ENCODE data around the gene C17orf100. TPM values are rescaled to one million over a fixed set of nuclear protein-coding genes. Genes with fewer than 3 reads are reported as not detected.

The C17orf100 gene
- total RNA-seq, 2 donors from 2014 or later, result not detected

DNA sequence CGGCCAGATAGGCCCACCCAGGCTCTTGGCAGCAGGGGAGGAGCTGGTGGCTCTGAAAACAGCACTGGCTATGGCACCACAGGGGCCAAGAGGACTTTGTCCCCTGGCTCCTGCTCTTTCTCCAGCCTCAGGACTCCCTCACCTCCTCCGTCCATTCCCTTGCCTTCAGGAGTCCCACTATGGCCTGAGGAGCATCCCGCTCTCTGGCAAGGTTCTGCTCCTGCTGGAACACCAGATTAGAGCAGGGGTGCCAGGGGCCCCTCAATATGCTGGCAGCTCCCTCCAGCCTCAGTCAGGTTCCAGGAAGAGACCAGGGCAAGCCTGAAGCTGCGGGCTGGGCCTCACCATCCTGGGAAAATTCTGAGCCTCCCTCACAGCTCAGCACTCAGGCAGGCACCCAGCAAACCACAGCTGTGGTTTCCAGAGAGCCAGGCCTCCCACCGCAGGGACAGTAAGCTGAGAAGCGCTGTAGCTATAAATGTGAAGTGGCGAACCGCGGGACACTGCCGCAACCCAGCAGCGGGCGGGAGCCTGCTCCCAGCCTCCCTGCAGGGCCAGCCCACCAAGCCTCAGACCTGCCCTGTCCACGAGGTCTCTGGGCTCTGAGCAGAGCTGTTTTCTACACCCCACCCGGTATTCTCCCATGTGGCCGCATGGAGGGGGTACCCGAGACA lies 25.7 kb downstream of the C17orf100 start:
- no peak for DNase-seq (ENCODE audit: low spot score)
- Histone ChIP-seq H3K4me1 (ENCODE audit: control insufficient read depth in 1 of 2, low read depth in 2 of 2) (no peaks in the 10 kb centered on the region), H3K27ac (no peak overlapping the region), H3K9me3 (no peaks in the 10 kb centered on the region), H3K4me3 (no peak overlapping the region), H3K27me3 (replicated peaks; ENCODE audit: insufficient read depth) (no peaks in the 10 kb centered on the region), H3K36me3 (no peaks in the 10 kb centered on the region)
- TF ChIP-seq, protein P1, sequence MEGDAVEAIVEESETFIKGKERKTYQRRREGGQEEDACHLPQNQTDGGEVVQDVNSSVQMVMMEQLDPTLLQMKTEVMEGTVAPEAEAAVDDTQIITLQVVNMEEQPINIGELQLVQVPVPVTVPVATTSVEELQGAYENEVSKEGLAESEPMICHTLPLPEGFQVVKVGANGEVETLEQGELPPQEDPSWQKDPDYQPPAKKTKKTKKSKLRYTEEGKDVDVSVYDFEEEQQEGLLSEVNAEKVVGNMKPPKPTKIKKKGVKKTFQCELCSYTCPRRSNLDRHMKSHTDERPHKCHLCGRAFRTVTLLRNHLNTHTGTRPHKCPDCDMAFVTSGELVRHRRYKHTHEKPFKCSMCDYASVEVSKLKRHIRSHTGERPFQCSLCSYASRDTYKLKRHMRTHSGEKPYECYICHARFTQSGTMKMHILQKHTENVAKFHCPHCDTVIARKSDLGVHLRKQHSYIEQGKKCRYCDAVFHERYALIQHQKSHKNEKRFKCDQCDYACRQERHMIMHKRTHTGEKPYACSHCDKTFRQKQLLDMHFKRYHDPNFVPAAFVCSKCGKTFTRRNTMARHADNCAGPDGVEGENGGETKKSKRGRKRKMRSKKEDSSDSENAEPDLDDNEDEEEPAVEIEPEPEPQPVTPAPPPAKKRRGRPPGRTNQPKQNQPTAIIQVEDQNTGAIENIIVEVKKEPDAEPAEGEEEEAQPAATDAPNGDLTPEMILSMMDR (IDR thresholded peaks at IDR 0.05), result no peak
- no peak for ATAC-seq (ENCODE audit: insufficient number of reproducible peaks, low FRiP score, low read depth)

DNA sequence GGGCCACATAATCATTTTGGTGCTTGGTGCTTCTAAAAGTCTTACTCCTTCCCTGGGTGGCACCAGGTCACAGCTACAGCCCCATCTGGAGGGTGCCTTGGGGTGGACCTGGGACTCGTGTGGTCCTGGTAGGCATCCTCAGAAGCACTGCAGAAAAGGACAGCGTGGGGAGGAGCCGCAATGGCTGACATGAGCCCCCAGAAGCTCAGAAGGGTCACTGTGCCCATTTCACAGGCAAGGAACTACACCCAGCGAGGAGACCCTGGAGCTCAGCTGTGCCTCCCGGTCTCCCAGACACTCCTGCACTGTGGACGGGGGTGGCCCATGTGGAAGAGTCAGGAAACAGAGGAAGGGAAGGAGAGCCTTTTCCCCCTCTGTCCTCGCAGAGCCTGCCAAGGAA lies 26.4 kb downstream of the C17orf100 start:
- Histone ChIP-seq H3K27ac (no peak overlapping the region), H3K36me3 (no peaks in the 10 kb centered on the region), H3K4me1 (ENCODE audit: control insufficient read depth in 1 of 2, low read depth in 2 of 2) (no peaks in the 10 kb centered on the region), H3K27me3 (replicated peaks; ENCODE audit: insufficient read depth) (no peaks in the 10 kb centered on the region), H3K4me3 (no peak overlapping the region), H3K9me3 (no peaks in the 10 kb centered on the region)
- DNase-seq (ENCODE audit: low spot score) (no peak), ATAC-seq (ENCODE audit: insufficient number of reproducible peaks, low FRiP score, low read depth) (no peak)
- TF ChIP-seq, protein P1 (IDR thresholded peaks at IDR 0.05), result no peak

DNA sequence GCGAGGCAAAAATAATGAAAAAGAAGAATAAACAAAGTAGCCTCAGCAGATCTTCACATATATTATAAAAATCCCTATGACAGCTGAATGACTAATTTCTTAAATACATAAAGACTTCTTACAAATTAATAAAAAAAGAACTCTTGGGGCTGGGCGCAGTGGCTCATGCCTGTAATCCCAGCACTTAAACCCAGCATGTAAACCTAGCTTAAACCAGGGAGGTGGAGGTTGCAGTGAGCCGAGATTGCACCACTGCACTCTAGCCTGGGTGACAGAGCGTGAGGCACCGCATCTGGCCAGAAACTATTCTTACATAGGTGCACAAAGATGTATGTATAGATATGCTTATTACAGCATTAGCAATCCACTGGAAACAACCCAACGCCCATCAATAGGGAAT lies 27.7 kb downstream of the C17orf100 start:
- Histone ChIP-seq H3K4me3 (no peak overlapping the region), H3K27me3 (replicated peaks; ENCODE audit: insufficient read depth) (no peaks in the 10 kb centered on the region), H3K9me3 (no peaks in the 10 kb centered on the region), H3K4me1 (ENCODE audit: control insufficient read depth in 1 of 2, low read depth in 2 of 2) (no peaks in the 10 kb centered on the region), H3K27ac (no peak overlapping the region), H3K36me3 (no peaks in the 10 kb centered on the region)
- TF ChIP-seq, protein P1 (IDR thresholded peaks at IDR 0.05), result no peak
- ATAC-seq (ENCODE audit: insufficient number of reproducible peaks, low FRiP score, low read depth) (no peak), DNase-seq (ENCODE audit: low spot score) (no peak)

DNA sequence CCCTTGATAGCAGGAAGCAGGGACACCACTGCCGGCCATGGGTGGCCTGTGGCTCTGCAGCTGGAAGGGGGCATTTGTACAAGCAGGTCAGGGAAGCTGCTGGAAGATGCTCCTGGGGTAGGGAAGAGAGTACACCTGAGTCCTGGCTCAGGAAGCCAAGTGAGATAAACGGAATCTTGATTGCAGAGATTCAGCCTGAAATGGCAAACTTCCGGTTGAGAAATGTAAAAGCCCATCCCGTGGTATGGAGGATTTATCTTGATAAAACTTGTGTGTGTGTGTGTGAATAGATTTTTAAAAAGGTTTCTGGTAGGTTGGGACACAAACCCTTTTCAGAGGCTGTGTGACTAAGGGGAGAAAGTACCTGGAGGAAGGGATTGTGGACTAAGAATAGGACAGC lies 29.6 kb downstream of the C17orf100 start:
- no peak overlapping the region for H3K4me3 ChIP-seq
- TF ChIP-seq, protein P1 (IDR thresholded peaks at IDR 0.05), result no peak
- H3K9me3 ChIP-seq, result no peaks in the 10 kb centered on the region
- no peaks in the 10 kb centered on the region for H3K4me1 ChIP-seq (ENCODE audit: control insufficient read depth in 1 of 2, low read depth in 2 of 2)
- no peak for DNase-seq (ENCODE audit: low spot score)
- no peak overlapping the region for H3K27ac ChIP-seq
- no peak for ATAC-seq (ENCODE audit: insufficient number of reproducible peaks, low FRiP score, low read depth)
- H3K36me3 ChIP-seq, result no peaks in the 10 kb centered on the region
- no peaks in the 10 kb centered on the region for H3K27me3 ChIP-seq (replicated peaks; ENCODE audit: insufficient read depth)

DNA sequence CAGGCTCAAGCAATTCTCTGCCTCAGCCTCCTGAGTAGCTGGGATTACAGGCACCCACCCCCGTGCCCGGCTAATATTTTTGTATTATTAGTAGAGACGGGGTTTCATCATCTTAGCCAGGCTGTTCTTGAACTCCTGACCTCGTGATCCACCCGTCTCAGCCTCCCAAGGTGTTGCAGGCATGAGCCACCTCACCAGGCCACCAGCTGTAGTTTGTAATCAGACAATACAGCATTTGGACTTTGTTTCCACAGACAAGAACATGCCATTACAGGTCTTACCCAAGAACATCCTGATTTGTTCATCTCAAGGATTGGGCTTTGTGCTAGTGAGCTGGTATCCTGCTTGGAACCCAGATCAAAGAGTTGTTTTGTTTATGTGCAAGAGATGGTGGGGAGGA lies 30.1 kb downstream of the C17orf100 start:
- H3K27ac ChIP-seq, result no peak overlapping the region
- no peaks in the 10 kb centered on the region for H3K27me3 ChIP-seq (replicated peaks; ENCODE audit: insufficient read depth)
- H3K4me3 ChIP-seq, result no peak overlapping the region
- no peaks in the 10 kb centered on the region for H3K36me3 ChIP-seq
- no peaks in the 10 kb centered on the region for H3K4me1 ChIP-seq (ENCODE audit: control insufficient read depth in 1 of 2, low read depth in 2 of 2)
- TF ChIP-seq, protein P1 (IDR thresholded peaks at IDR 0.05), result no peak
- no peaks in the 10 kb centered on the region for H3K9me3 ChIP-seq
- DNase-seq (ENCODE audit: low spot score), result no peak
- no peak for ATAC-seq (ENCODE audit: insufficient number of reproducible peaks, low FRiP score, low read depth)

Measured in thoracic aorta (tissue), 2 donors.